Body of pancreas (tissue), 4 donors: ENCODE measurements around the gene ADRA1B.

ENCODE experiments used
- CTCF ChIP-seq, 7 experiments: fragments of 450-650 bp in 4 of 7; fragments of 200-600 bp in 3 of 7; sonication (generic) in 3 of 7; IDR thresholded peaks; one replicate each; pipeline ENCODE4 v1.5.1; 2016 to 2019; ENCODE audit warnings: antibody characterized with exemption in 7 of 7
- POLR2A ChIP-seq, 3 donors: fragments of 450-650 bp; IDR thresholded peaks; one replicate each; pipeline ENCODE4 v1.6.1; 2016; ENCODE audit warnings: antibody characterized with exemption in 3 of 3, mild to moderate bottlenecking in 2 of 3

DNA sequence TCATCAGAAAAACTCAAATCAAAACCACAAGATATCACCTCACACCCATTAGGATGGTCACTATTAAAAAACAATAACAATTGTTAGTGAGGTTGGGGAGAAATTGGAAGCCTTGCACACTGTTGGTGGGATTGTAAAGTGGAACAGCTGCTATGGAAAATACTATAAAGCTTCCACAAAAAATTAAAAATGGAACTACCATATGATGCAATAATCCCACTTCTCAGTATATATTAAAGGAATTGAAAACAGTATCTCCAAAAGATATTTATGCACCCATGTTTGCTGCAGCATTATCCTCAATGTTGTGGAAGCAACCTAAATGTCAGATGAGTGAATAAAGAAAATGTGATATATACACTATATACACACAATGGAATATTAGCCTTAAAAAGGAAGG lies 14.5 kb upstream of the ADRA1B start:
- TF ChIP-seq CTCF (IDR thresholded peaks at IDR 0.05) (no peak), POLR2A (IDR thresholded peaks at IDR 0.05) (no peak)
